ENCODE measurements around the gene HNMT. TPM values are rescaled to one million over a fixed set of nuclear protein-coding genes. Genes with fewer than 3 reads are reported as not detected.
"Not testable (repeated sequence)": the region's sequence is repeated elsewhere in the genome, so short reads cannot be mapped to it uniquely, and the experiment has no call there.

The HNMT gene
- total RNA-seq, 2 donors from 2014 or later, result 37.2 to 52.1 TPM

GRCh38 chr2:137986268-137986667 is 22.0 kb downstream of the HNMT start:
- no peak overlapping the region for H3K4me3 ChIP-seq
- H3K36me3 ChIP-seq (replicated peaks in 1 of 2; ENCODE audit: insufficient read depth in 1 of 2, low read depth in 2 of 2), result no peaks in the 10 kb centered on the region
- H3K27me3 ChIP-seq, result no peaks in the 10 kb centered on the region
- 89 to 100% methylated on average over 1 of the region's 1 CpG for WGBS, 2 donors
- no peak for DNase-seq
- no peaks in the 10 kb centered on the region for H3K9me3 ChIP-seq
- no peak overlapping the region for H3K27ac ChIP-seq
- H3K4me1 ChIP-seq, result no peaks in the 10 kb centered on the region
- intact Hi-C loops (cut with DNase I), result no loop called here
- ATAC-seq, result no peak
- TF ChIP-seq, protein P1, sequence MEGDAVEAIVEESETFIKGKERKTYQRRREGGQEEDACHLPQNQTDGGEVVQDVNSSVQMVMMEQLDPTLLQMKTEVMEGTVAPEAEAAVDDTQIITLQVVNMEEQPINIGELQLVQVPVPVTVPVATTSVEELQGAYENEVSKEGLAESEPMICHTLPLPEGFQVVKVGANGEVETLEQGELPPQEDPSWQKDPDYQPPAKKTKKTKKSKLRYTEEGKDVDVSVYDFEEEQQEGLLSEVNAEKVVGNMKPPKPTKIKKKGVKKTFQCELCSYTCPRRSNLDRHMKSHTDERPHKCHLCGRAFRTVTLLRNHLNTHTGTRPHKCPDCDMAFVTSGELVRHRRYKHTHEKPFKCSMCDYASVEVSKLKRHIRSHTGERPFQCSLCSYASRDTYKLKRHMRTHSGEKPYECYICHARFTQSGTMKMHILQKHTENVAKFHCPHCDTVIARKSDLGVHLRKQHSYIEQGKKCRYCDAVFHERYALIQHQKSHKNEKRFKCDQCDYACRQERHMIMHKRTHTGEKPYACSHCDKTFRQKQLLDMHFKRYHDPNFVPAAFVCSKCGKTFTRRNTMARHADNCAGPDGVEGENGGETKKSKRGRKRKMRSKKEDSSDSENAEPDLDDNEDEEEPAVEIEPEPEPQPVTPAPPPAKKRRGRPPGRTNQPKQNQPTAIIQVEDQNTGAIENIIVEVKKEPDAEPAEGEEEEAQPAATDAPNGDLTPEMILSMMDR (IDR thresholded peaks at IDR 0.05), result no peak
- no peak for TF ChIP-seq POLR2A (IDR thresholded peaks at IDR 0.05)

GRCh38 chr2:137987011-137987410 is 22.7 kb downstream of the HNMT start:
- Histone ChIP-seq H3K4me3 (no peak overlapping the region), H3K4me1 (no peaks in the 10 kb centered on the region), H3K27me3 (no peaks in the 10 kb centered on the region), H3K36me3 (replicated peaks in 1 of 2; ENCODE audit: insufficient read depth in 1 of 2, low read depth in 2 of 2) (no peaks in the 10 kb centered on the region), H3K27ac (no peak overlapping the region), H3K9me3 (no peaks in the 10 kb centered on the region)
- ATAC-seq (no peak), DNase-seq (no peak)
- no peak for TF ChIP-seq POLR2A (IDR thresholded peaks at IDR 0.05)
- TF ChIP-seq, protein P1 (IDR thresholded peaks at IDR 0.05), result no peak
- intact Hi-C loops (cut with DNase I), result no loop called here

- intact Hi-C loops (cut with DNase I), result no loop called here
- H3K4me3 ChIP-seq, result no peak overlapping the region
- no peaks in the 10 kb centered on the region for H3K9me3 ChIP-seq
- no peaks in the 10 kb centered on the region for H3K4me1 ChIP-seq
- no peak overlapping the region for H3K27ac ChIP-seq
- DNase-seq (no peak), ATAC-seq (no peak)
- no peaks in the 10 kb centered on the region for H3K36me3 ChIP-seq (replicated peaks in 1 of 2; ENCODE audit: insufficient read depth in 1 of 2, low read depth in 2 of 2)
- TF ChIP-seq POLR2A (IDR thresholded peaks at IDR 0.05), result no peak
- TF ChIP-seq, protein P1 (IDR thresholded peaks at IDR 0.05), result no peak
- H3K27me3 ChIP-seq, result no peaks in the 10 kb centered on the region
These were observed 26.8 kb downstream of the HNMT start for GRCh38 chr2:137991078-137991477.

- H3K9me3 ChIP-seq, result no peaks in the 10 kb centered on the region
- ATAC-seq (no peak), DNase-seq (no peak)
- WGBS, 2 donors, result 98 to 100% methylated on average over 4 to 6 of the region's 6 CpGs
- no peaks in the 10 kb centered on the region for H3K27me3 ChIP-seq
- H3K4me1 ChIP-seq, result no peaks in the 10 kb centered on the region
- H3K4me3 ChIP-seq, result no peak overlapping the region
- no peak overlapping the region for H3K27ac ChIP-seq
- no peak for TF ChIP-seq POLR2A (IDR thresholded peaks at IDR 0.05)
- TF ChIP-seq, protein P1 (IDR thresholded peaks at IDR 0.05), result no peak
- H3K36me3 ChIP-seq (replicated peaks in 1 of 2; ENCODE audit: insufficient read depth in 1 of 2, low read depth in 2 of 2), result no peaks in the 10 kb centered on the region
- intact Hi-C loops (cut with DNase I), result no loop called here
These were observed 27.9 kb downstream of the HNMT start for GRCh38 chr2:137992039-137992646.

GRCh38 chr2:137993715-137994476 is 29.6 kb downstream of the HNMT start:
- H3K36me3 ChIP-seq (replicated peaks in 1 of 2; ENCODE audit: insufficient read depth in 1 of 2, low read depth in 2 of 2); H3K27me3 ChIP-seq; ATAC-seq; H3K4me3 ChIP-seq; intact Hi-C loops (cut with DNase I); H3K4me1 ChIP-seq; DNase-seq; H3K27ac ChIP-seq; H3K9me3 ChIP-seq: not testable (repeated sequence)
- WGBS, 2 donors, result 92 to 95% methylated on average over 1 of the region's 1 CpG

DNA sequence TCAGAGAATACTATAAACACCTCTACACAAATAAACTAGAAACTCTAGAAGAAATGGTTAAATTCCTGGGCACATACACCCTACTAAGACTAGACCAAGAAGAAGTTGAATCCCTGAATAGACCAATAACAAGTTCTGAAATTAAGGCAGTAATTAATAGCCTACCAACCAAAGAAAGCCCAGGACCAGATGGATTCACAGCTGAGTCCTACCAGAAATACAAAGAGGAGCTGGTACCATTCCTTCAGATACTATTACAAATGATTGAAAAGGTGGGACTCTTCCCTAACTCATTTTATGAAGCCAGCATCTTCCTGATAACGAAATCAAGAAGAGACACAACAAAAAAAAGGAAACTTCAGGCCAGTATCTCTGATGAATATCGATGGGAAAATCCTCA is 31.1 kb downstream of the HNMT start:
- H3K4me1 ChIP-seq; H3K27ac ChIP-seq; H3K9me3 ChIP-seq; ATAC-seq; DNase-seq; H3K36me3 ChIP-seq (replicated peaks in 1 of 2; ENCODE audit: insufficient read depth in 1 of 2, low read depth in 2 of 2); H3K4me3 ChIP-seq; intact Hi-C loops (cut with DNase I); H3K27me3 ChIP-seq: not testable (repeated sequence)
- 91% methylated on average over 2 of the region's 2 CpGs for WGBS, 2 donors

GRCh38 chr2:137996158-137996557 is 31.9 kb downstream of the HNMT start:
- DNase-seq; H3K27me3 ChIP-seq; H3K36me3 ChIP-seq (replicated peaks in 1 of 2; ENCODE audit: insufficient read depth in 1 of 2, low read depth in 2 of 2); H3K9me3 ChIP-seq; H3K4me1 ChIP-seq; ATAC-seq; H3K27ac ChIP-seq; intact Hi-C loops (cut with DNase I); H3K4me3 ChIP-seq: not testable (repeated sequence)
